GM21619 (cell line): ENCODE results near the gene APOL2.
"Not testable (repeated sequence)": the region's sequence is repeated elsewhere in the genome, so short reads cannot be mapped to it uniquely, and the experiment has no call there.

Experiments
- ATAC-seq: cut with Tn5 transposase; IDR thresholded peaks from one replicate; pipeline ENCODE4 v1.9.1; 2021; ENCODE audit not compliant: unreplicated experiment

The APOL2 gene

GRCh38 chr22:36245805-36246356, 6.6 kb upstream of the APOL2 start:
- no peak for ATAC-seq

GRCh38 chr22:36244522-36245391, 5.4 kb upstream of the APOL2 start:
- ATAC-seq, result no peak

- ATAC-seq, result no peak
Observed at GRCh38 chr22:36243986-36244385, 4.7 kb upstream of the APOL2 start.

- peak; percentile 8 for ATAC-seq
Observed at GRCh38 chr22:36239150-36239400, 252 bp downstream of the APOL2 start.

GRCh38 chr22:36238373-36239149, 766 bp downstream of the APOL2 start:
- ATAC-seq, result peak; percentile 19

- no peak for ATAC-seq
Observed at GRCh38 chr22:36237462-36238372, 1.6 kb downstream of the APOL2 start.

- no peak for ATAC-seq
Observed at GRCh38 chr22:36236388-36237319, 2.7 kb downstream of the APOL2 start.

GRCh38 chr22:36235585-36235984, 3.7 kb downstream of the APOL2 start:
- no peak for ATAC-seq

- ATAC-seq, result no peak
Observed at GRCh38 chr22:36234919-36235318, 4.4 kb downstream of the APOL2 start.

- no peak for ATAC-seq
Observed at GRCh38 chr22:36234213-36234612, 5.1 kb downstream of the APOL2 start.

GRCh38 chr22:36233796-36234195, 5.5 kb downstream of the APOL2 start:
- no peak for ATAC-seq

- no peak for ATAC-seq
Observed at GRCh38 chr22:36232715-36233401, 6.5 kb downstream of the APOL2 start.

GRCh38 chr22:36231051-36231450, 8.3 kb downstream of the APOL2 start:
- ATAC-seq, result not testable (repeated sequence)

GRCh38 chr22:36229649-36230048, 9.7 kb downstream of the APOL2 start:
- ATAC-seq, result not testable (repeated sequence)

- ATAC-seq, result no peak
Observed at GRCh38 chr22:36228944-36229343, 10.4 kb downstream of the APOL2 start.

- not testable (repeated sequence) for ATAC-seq
Observed at GRCh38 chr22:36228369-36228768, 11.0 kb downstream of the APOL2 start.

GRCh38 chr22:36227806-36228205, 11.5 kb downstream of the APOL2 start:
- no peak for ATAC-seq

GRCh38 chr22:36227396-36227795, 11.9 kb downstream of the APOL2 start:
- ATAC-seq, result no peak

- ATAC-seq, result no peak
Observed at GRCh38 chr22:36226189-36226588, 13.1 kb downstream of the APOL2 start.
